ENCODE measurements around the gene MAP3K3. TPM values are rescaled to one million over a fixed set of nuclear protein-coding genes. Genes with fewer than 3 reads are reported as not detected.

The MAP3K3 gene
- total and polyA plus RNA-seq, 10 of the 15 experiments (the other 5 are each of a cell fraction or from before 2014, with no cell fraction given), result 1.6 to 24.1 (median 15.0) TPM

DNA sequence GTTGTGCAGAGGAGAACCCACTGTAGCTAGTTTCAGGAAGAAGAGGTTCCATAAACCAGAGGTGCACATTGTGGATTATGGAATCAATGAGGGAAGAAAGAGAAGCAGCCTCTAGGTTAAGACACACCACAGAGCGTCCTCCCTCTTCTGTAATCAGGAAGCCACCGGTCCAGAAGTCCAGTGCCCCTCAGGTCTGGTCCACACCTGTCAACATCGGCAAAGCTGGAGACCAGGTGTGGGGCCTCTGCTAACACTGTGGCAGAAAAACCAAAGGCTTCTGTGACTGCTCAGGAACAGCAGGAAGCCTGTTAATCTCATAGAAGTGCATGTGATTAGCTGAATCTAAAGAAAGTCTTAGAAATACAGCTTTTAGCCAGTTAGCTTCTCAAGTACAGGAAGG is 54.4 kb downstream of the MAP3K3 start:
- no peak for FAIRE-seq
- no peak overlapping the region for H3K27ac ChIP-seq (ENCODE audit: control insufficient read depth, insufficient read depth)
- intact Hi-C loops (cut with micrococcal nuclease; ENCODE audit: unreplicated experiment), result no loop called here
- no peaks in the 10 kb centered on the region for H4K20me1 ChIP-seq (ENCODE audit: control insufficient read depth, insufficient read depth)
- no peak overlapping the region for H2AFZ ChIP-seq (ENCODE audit: control insufficient read depth, low read depth, low read length)
- BruUV-seq (replicated peaks), result no TSS peak
- WGBS (ENCODE audit: insufficient coverage, insufficient replicate concordance, low lambda C conversion rate, missing lambda C conversion rate), result 83% methylated on average over 3 of the region's 3 CpGs
- ChIA-PET POLR2A (interaction anchor here (0.5 to 0.6 kb wide), 2 partner anchors 164 to 167 kb away, joined by 3 to 6 read pairs; no protein-coding TSS in a partner anchor), CTCF (interaction anchor here (0.7 to 2.1 kb wide), 6 partner anchors 9 to 251 kb away, joined by 3 to 6 read pairs (median 4); no protein-coding TSS in a partner anchor), RAD21 (ENCODE audit: unreplicated experiment) (interaction anchor here (3.0 kb wide), 1 partner anchor 11 kb away, joined by 8 read pairs; no protein-coding TSS in a partner anchor), SMC1A (ENCODE audit: uncharacterized antibody, unreplicated experiment) (interaction anchor here (0.6 to 3.1 kb wide), 6 partner anchors 9 to 86 kb away, joined by 3 to 18 read pairs (median 4); no protein-coding TSS in a partner anchor)
- no peak for ATAC-seq
- no peaks in the 10 kb centered on the region for H3K4me1 ChIP-seq (ENCODE audit: control insufficient read depth, insufficient read depth, low read length)
- H3K9me3 ChIP-seq (replicated peaks; ENCODE audit: control insufficient read depth, insufficient read depth, low read length), result no peaks in the 10 kb centered on the region
- H3K36me3 ChIP-seq (ENCODE audit: control insufficient read depth in 2 of 2, insufficient read depth in 2 of 2, low read length in 1 of 2), result peaks cover 2 to 3% of the 10 kb centered on the region in 2 experiments; a peak in 3 of 4 replicates
- no peaks in the 10 kb centered on the region for H3K27me3 ChIP-seq (replicated peaks in 1 of 2; ENCODE audit: control insufficient read depth in 2 of 2, insufficient read depth in 2 of 2, low read length in 1 of 2)
- no peak overlapping the region for H3K4me2 ChIP-seq (ENCODE audit: control insufficient read depth, insufficient read depth)
- H3K9ac ChIP-seq (ENCODE audit: control insufficient read depth, insufficient read depth, low read length), result no peak overlapping the region
- in situ Hi-C loops (cut with MboI), result no loop called here
- TF ChIP-seq ZBTB33 (IDR thresholded peaks at IDR 0.05), result no peak
- no peak for TF ChIP-seq IKZF2 (IDR thresholded peaks at IDR 0.05)
- no peak for TF ChIP-seq CTCF (IDR thresholded peaks at IDR 0.05 in 2 of 3, conservative IDR thresholded peaks at IDR 0.05 in 1 of 3; ENCODE audit: control insufficient read depth in 2 of 3, extremely low read depth in 1 of 3, insufficient read depth in 1 of 3, low read depth in 3 of 3, low read length in 3 of 3)
- DNase-seq (ENCODE audit: low read depth, low spot score), result no peak
- no peak overlapping the region for H3K4me3 ChIP-seq
- H3K79me2 ChIP-seq (ENCODE audit: control insufficient read depth, insufficient read depth, low read length), result no peaks in the 10 kb centered on the region

Data from GM12878 (cell line).